Stomach smooth muscle (tissue), 2 donors: ENCODE data around the gene FGFR2.

Source experiments
- H3K27ac ChIP-seq: one replicate; pipeline ENCODE4 v1.7.0; 2013; ENCODE audit warnings: mild to moderate bottlenecking, low read length, inconsistent platforms
- H3K27me3 ChIP-seq, 2 donors: one replicate each; pipeline ENCODE4 v1.7.0; 2013; ENCODE audit warnings: low read length in 2 of 2; ENCODE audit not compliant: insufficient read depth in 2 of 2, control insufficient read depth in 1 of 2
- H3K36me3 ChIP-seq, 2 donors: one replicate each; pipeline ENCODE4 v1.7.0; 2013; ENCODE audit warnings: low read length in 2 of 2; ENCODE audit not compliant: control insufficient read depth in 2 of 2, insufficient read depth in 2 of 2
- H3K4me1 ChIP-seq: one replicate; pipeline ENCODE4 v1.7.0; 2013; ENCODE audit warnings: low read length; ENCODE audit not compliant: control insufficient read depth, insufficient read depth
- H3K4me3 ChIP-seq, 2 donors: one replicate each; pipeline ENCODE4 v1.7.0; 2013; ENCODE audit warnings: low read length in 2 of 2
- H3K9ac ChIP-seq, 2 donors: one replicate each; pipeline ENCODE4 v1.7.0; 2013; ENCODE audit warnings: low read length in 2 of 2, mild to moderate bottlenecking in 1 of 2
- H3K9me3 ChIP-seq, 2 donors: one replicate each; pipeline ENCODE4 v1.7.0; 2013; ENCODE audit warnings: low read length in 2 of 2; ENCODE audit not compliant: control insufficient read depth in 2 of 2
- donor health status: healthy.
- donor health status: Pancreatic carcinoma.

FGFR2 gene

DNA sequence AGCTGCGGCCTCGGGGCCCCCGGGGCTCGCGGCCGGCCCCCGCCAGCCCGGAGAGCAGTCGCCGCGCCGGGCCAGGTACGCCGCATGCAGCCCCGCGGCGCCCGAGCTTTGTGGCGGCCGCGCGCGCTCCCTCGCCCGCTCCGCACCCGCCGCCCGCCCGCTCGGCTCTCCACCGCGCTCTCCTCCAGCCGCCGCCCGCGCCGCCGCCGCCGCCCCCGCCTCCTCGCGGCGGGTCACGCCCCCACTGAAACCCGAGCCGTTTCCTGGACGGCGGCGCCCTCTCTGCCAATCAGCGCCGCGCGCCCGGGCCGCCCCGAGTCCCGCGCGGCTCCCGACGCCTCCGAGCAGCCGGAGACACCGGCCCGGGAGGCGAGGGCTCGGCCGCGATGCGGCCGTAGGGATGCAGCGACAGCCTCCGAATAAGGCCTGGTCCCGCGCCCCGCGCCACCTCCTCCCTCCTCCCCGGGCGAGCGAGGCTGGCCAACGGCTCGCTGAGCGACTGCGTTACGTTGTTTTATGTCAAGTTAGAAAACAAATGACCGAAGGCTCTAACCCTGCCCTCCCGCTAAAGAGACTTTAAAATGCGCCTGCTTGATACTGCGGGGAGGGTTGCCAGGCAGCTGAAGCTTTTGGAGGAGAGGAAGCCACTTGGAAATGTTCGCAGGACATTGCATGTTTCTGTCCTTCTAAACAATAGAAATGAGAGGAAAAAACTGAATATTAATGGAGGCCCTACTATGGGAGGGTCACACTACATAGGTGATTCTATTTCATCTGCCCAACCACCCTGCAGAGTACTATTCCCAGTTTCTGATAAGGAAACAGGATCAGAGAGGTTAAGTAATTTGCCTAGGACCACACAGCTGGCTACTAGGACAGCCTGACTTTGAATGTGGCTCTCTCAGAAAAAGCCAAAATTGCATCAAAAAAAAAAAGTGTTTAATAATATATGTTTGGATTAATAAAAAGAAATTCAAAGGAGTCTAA is at the start of gene FGFR2:
TSS of gene FGFR2 (minus strand) at position 182 of the 987 bp plus-strand sequence. CDS start 4,627 bp downstream, outside the sequence.
- H3K9ac ChIP-seq = peak within 1 kb of the TSS; percentile 72 to 80
- peak within 1 kb of the TSS; percentile 91 for H3K27ac ChIP-seq
- H3K9me3 ChIP-seq = no peaks in the 10 kb centered on the region
- no peaks in the 10 kb centered on the region for H3K27me3 ChIP-seq
- peak within 1 kb of the TSS; percentile 72 to 81 for H3K4me3 ChIP-seq
- H3K4me1 ChIP-seq = peaks cover 32% of the 10 kb centered on the region
- H3K36me3 ChIP-seq = no peaks in the 10 kb centered on the region

DNA sequence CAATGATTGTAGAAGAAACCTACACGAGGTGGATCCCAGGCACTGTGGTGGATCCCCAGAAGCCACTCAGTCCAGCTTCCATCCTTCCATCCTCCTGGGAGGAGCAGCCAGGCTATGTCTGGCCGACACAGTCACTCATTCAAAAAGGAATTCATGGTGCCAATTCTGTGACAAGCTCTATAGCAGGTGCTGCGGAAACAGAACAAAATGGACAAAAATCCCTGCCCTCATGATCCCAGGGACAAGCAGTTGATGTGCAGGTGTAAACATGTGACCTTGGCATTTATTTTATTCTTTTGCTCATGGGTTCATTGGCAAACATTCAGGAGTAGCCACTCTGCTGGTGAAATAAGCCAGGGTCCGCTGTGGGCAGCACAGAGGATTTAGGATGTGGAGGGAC is 49.2 kb upstream of the FGFR2 start:
- no peaks in the 10 kb centered on the region for H3K4me1 ChIP-seq
- H3K36me3 ChIP-seq = no peaks in the 10 kb centered on the region
- H3K4me3 ChIP-seq = no peak overlapping the region
- H3K9ac ChIP-seq = no peak overlapping the region
- no peaks in the 10 kb centered on the region for H3K27me3 ChIP-seq
- no peaks in the 10 kb centered on the region for H3K9me3 ChIP-seq
- no peak overlapping the region for H3K27ac ChIP-seq

DNA sequence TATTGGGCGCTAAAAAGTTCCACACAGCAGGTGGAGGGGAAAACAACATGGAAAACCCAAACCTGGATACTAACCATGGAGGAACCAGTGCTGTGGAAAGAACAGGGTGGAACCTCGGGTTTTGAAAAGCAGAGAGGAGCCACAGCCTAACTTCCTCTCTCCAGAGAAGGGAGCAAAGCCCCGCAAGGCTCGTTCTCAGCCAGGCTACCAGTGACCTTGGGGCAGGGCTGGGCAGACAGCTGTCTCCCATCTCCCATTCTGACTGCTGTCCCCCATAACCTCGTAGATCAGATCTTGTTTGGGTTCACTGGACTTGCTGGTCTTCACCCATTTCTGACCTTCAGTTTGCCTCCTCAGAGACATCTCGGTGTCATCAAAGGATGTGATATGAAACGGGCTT is 47.5 kb upstream of the FGFR2 start:
- no peak overlapping the region for H3K9ac ChIP-seq

DNA sequence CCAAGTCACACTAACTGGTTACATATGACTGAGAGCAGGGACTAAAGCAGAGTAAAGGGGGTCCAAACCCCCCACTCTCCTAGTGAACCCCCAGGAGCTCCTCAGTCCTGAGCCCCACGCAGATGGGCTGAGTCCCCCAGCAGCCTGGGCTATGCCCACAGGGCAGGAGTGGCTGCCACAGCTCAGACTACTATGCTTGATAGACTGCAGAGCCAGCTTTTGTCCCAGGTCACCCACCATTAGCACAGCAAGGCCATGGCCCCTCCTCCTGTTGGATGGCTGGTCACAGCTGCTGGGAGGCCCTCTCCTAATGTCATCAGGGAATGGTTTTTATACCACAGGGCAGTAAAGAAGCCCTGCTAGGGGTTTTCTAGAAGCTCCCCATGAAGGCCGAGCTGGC is 46.3 kb upstream of the FGFR2 start:
- H3K36me3 ChIP-seq = no peaks in the 10 kb centered on the region
- H3K9me3 ChIP-seq = peaks cover 4 to 7% of the 10 kb centered on the region in 2 donors
- no peak overlapping the region for H3K27ac ChIP-seq
- H3K4me1 ChIP-seq = no peaks in the 10 kb centered on the region
- no peaks in the 10 kb centered on the region for H3K27me3 ChIP-seq
- H3K9ac ChIP-seq = no peak overlapping the region
- H3K4me3 ChIP-seq = no peak overlapping the region

More for the DNA sequence above, 47.5 kb upstream of the FGFR2 start:
- no peaks in the 10 kb centered on the region for H3K27me3 ChIP-seq
- H3K36me3 ChIP-seq = no peaks in the 10 kb centered on the region
- no peak overlapping the region for H3K4me3 ChIP-seq
- H3K4me1 ChIP-seq = no peaks in the 10 kb centered on the region
- H3K27ac ChIP-seq = no peak overlapping the region
- H3K9me3 ChIP-seq = peaks cover 4 to 7% of the 10 kb centered on the region in 2 donors

DNA sequence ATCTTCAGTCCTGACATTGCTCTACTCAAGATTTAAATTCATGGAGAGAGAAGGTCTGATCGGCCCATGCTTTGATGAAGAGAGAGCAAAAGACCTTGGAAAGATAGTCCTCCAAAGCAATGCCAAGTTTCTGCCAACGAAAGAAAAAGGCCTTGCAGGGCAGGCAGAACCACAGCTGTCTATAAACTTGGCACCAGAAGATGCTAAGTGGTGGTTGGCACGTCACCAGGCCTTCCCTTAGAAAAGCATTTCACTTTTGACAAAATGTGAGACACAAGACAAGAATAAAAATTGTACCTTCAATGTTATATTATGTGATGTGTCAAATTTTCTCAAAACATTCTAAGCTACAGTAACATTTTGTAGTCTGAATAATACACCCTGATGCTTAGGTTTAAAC is 42.0 kb upstream of the FGFR2 start:
- no peaks in the 10 kb centered on the region for H3K4me1 ChIP-seq
- no peak overlapping the region for H3K9ac ChIP-seq
- H3K27me3 ChIP-seq = no peaks in the 10 kb centered on the region
- no peak overlapping the region for H3K27ac ChIP-seq
- H3K9me3 ChIP-seq = peaks cover 4 to 7% of the 10 kb centered on the region in 2 donors
- H3K4me3 ChIP-seq = no peak overlapping the region
- no peaks in the 10 kb centered on the region for H3K36me3 ChIP-seq

DNA sequence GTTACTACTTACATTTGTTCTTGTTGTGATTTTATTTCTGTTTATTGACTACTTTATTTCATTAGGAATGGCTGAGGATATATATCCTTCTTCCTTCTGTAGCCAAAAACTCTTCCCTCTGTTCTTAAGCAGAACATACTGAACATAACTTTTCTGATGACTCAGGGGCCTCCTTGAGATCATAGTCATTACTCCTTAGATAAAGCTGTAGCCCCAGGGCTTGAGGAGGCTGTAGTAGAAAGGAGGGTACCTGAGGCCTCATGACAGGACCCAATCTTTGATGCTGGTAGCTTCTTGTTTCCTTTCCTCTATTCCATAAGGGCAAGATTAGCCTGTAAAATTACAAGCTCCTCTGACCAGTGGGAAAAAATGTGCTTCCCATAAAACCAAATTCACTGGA is 41.2 kb upstream of the FGFR2 start:
- Histone ChIP-seq H3K9me3 (peaks cover 4 to 7% of the 10 kb centered on the region in 2 donors), H3K36me3 (no peaks in the 10 kb centered on the region), H3K4me3 (no peak overlapping the region), H3K27me3 (no peaks in the 10 kb centered on the region), H3K4me1 (no peaks in the 10 kb centered on the region), H3K27ac (no peak overlapping the region), H3K9ac (no peak overlapping the region)

DNA sequence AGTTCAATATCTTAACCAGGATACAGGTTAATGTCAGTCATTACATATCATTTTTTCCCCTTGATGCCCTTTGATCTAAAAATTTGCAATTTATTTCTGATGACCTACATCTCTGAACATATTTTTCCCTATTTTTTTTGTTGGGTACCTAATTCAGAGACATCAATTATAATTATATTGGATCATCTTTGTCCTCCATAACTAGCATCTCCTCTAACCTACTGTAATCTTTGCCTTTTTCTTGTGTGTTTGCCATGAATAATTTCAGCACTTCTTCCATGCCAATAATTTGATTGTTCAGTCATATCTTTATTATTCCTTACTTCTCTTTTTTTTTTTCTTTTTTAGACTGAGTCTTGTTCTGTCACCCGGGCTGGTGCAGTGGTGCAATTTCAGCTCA is 39.2 kb upstream of the FGFR2 start:
- Histone ChIP-seq H3K4me3 (no peak overlapping the region), H3K9ac (no peak overlapping the region), H3K36me3 (no peaks in the 10 kb centered on the region), H3K27ac (no peak overlapping the region), H3K9me3 (peaks cover 4 to 7% of the 10 kb centered on the region in 2 donors), H3K27me3 (no peaks in the 10 kb centered on the region), H3K4me1 (peaks cover 4% of the 10 kb centered on the region)

DNA sequence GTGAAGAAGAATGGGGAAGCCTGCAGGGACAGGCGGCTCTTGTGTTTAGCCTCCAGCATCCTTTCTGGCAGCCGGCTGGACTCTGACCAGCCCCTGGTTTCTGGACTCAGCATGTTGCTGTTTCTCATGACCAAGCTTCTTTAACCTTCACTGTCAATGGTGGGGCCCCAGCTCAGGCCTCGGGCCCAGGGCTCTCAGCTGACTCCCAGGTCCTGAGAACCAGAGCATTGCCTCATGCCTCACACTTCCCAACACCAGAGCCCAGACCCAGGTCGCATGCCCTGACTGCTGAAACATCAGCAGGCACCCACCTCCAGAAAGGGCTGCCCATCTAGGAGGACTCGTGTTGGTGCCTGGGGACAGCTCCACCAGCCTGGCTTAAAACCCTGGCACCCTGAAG is 34.8 kb upstream of the FGFR2 start:
- no peaks in the 10 kb centered on the region for H3K36me3 ChIP-seq
- H3K4me1 ChIP-seq = peaks cover 28% of the 10 kb centered on the region
- H3K4me3 ChIP-seq = no peak overlapping the region
- no peak overlapping the region for H3K27ac ChIP-seq
- peaks cover 0 to 2% of the 10 kb centered on the region in 2 donors for H3K27me3 ChIP-seq
- H3K9ac ChIP-seq = no peak overlapping the region
- no peaks in the 10 kb centered on the region for H3K9me3 ChIP-seq

DNA sequence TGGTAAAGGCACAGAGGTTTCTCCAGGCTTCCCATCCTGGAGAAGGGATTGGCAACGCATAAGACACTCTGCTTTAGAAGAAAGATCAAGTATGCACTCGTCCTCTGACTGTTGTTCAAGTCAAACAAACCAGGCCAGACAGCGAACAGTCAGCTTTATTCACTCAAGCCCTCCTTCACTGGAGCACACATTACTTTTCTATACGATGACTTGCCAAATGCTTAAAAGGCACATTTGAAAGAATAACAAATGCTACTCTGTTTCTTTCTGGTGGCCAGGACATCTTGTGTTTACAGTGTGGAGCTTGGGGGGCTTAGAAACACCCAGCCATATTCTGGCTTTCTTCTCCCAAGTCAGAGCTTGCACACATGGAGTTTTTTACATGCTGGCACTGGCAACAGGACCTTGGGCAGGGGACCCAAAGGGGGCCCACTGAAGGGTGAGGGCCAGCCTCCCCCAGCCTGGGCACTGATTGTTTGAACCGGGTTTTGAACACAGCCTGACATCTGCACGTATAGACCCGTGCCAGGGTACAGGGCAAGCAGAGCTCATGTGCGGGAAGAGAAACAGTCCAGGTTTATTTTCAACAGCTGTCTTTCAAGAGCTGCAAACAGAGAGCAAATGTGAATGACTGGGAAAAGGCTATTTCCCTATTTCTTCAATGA is 33.3 kb upstream of the FGFR2 start:
- Histone ChIP-seq H3K9me3 (no peaks in the 10 kb centered on the region), H3K27me3 (peaks cover 0 to 2% of the 10 kb centered on the region in 2 donors), H3K9ac (peak overlapping the region in 1 of 2 donors; percentile 23), H3K4me3 (peak overlapping the region in 1 of 2 donors; percentile 31), H3K36me3 (no peaks in the 10 kb centered on the region), H3K27ac (peak overlapping the region; percentile 18), H3K4me1 (peaks cover 37% of the 10 kb centered on the region)

DNA sequence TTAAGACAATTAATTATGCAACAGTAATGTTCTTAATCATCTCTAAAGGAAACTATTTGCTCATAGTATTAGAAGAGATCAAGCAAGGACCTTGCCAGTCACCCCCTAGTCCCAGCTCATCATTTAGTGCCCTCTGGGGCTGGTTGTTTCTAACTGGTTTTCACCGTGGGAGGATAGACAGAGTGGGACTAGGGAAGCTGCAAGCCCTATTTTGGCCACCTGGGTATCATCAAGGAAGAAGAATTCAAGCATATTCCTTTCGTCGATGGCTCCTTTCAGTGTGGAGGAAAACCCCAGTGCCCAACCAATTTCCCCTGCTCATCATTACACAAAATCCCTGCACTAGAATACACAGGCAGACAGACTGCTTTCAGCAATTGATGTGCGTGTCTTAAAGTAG is 30.6 kb upstream of the FGFR2 start:
- H3K36me3 ChIP-seq = no peaks in the 10 kb centered on the region
- peaks cover 44% of the 10 kb centered on the region for H3K4me1 ChIP-seq
- H3K9me3 ChIP-seq = no peaks in the 10 kb centered on the region
- H3K9ac ChIP-seq = no peak overlapping the region
- H3K4me3 ChIP-seq = peak overlapping the region in 1 of 2 donors; percentile 59
- H3K27ac ChIP-seq = peak overlapping the region; percentile 80
- H3K27me3 ChIP-seq = peaks cover 0 to 2% of the 10 kb centered on the region in 2 donors
